ENCODE results near the gene ARID4B. TPM values are rescaled to one million over a fixed set of nuclear protein-coding genes. Genes with fewer than 3 reads are reported as not detected.
A peak's percentile ranks its signal among the peaks of the same experiment; 100 is the strongest.

The ARID4B gene
- total and polyA plus RNA-seq, 2 of the 13 experiments (the other 11 are each of a cell fraction or from before 2014, with no cell fraction given): 9.7 to 24.6 TPM

- TF ChIP-seq TERF1 (CRISPR knock-in tag; IDR thresholded peaks at IDR 0.05) (no peak), ADNP (CRISPR knock-in tag; IDR thresholded peaks at IDR 0.05) (no peak), ZNF143 (CRISPR knock-in tag; IDR thresholded peaks at IDR 0.05) (no peak), TRAFD1 (CRISPR knock-in tag; IDR thresholded peaks at IDR 0.05; ENCODE audit: borderline replicate concordance) (no peak), TFE3 (CRISPR knock-in tag; IDR thresholded peaks at IDR 0.05) (no peak; the same call in none of the 2 replicates), ZKSCAN8 (CRISPR knock-in tag; IDR thresholded peaks at IDR 0.05; ENCODE audit: borderline replicate concordance) (no peak), ZNF713 (CRISPR knock-in tag; IDR thresholded peaks at IDR 0.05) (no peak), ZNF704 (CRISPR knock-in tag; IDR thresholded peaks at IDR 0.05; ENCODE audit: borderline replicate concordance) (no peak), ZNF431 (CRISPR knock-in tag; IDR thresholded peaks at IDR 0.05; ENCODE audit: borderline replicate concordance, low read depth) (no peak), SP140L (CRISPR knock-in tag; IDR thresholded peaks at IDR 0.05; ENCODE audit: borderline replicate concordance) (no peak), RXRA (CRISPR knock-in tag; IDR thresholded peaks at IDR 0.05) (0 out of 2 replicates have a peak, but pooled peaks have one; percentile 7), AHDC1 (CRISPR knock-in tag; IDR thresholded peaks at IDR 0.05; ENCODE audit: borderline replicate concordance) (peak; percentile 30; the same call in 1 of the 2 replicates), ZNF256 (CRISPR knock-in tag; conservative IDR thresholded peaks at IDR 0.05) (no peak), SOX13 (IDR thresholded peaks at IDR 0.05) (peak; percentile 90; the same call in 1 of the 2 replicates), SOX13 (CRISPR knock-in tag; conservative IDR thresholded peaks at IDR 0.05 in 1 of 2, IDR thresholded peaks at IDR 0.05 in 1 of 2) (peak in 1 of 2 experiments; percentile 95; a peak in 2 of 4 replicates)
These were observed 198.0 kb downstream of the ARID4B start (continued) for GRCh38 chr1:235129774-235130570.

All from HepG2 (cell line).